Activated CD4-positive, alpha-beta T cell treated with anti-CD3 and anti-CD28 coated beads, Interleukin-2, amount 10 ng/mL, durations not matched to agents 7 days and 5 days (primary cell): Measurements from ENCODE around the gene PGAM2. TPM values are rescaled to one million over a fixed set of nuclear protein-coding genes. Genes with fewer than 3 reads are reported as not detected.

Source experiments
- CTCF ChIA-PET: fragments of 350-600 bp; sonication (Branson Sonifier 250); formaldehyde crosslinking; loops from one replicate; lab custom pipeline; 2021; ENCODE audit warnings: antibody characterized with exemption; lab: Charles Lee
- POLR2A ChIA-PET: fragments of 350-600 bp; sonication (Branson Sonifier 250); formaldehyde crosslinking; loops from one replicate; lab custom pipeline; 2021; ENCODE audit warnings: antibody characterized with exemption; lab: Charles Lee
- DNase-seq: peaks from one replicate; pipeline ENCODE4 v3.0.0-alpha.2; 2020
- H3K27ac Mint-ChIP-seq: one replicate; pipeline ENCODE4 v1.8.0; 2021; ENCODE audit warnings: mild to moderate bottlenecking, moderate library complexity, mixed read lengths
- H3K27me3 Mint-ChIP-seq: one replicate; pipeline ENCODE4 v1.8.0; 2021; ENCODE audit warnings: mixed read lengths
- H3K36me3 Mint-ChIP-seq: one replicate; pipeline ENCODE4 v1.8.0; 2021; ENCODE audit warnings: low read depth, mixed read lengths
- H3K4me1 Mint-ChIP-seq: one replicate; pipeline ENCODE4 v1.8.0; 2021; ENCODE audit warnings: mixed read lengths
- H3K4me3 Mint-ChIP-seq: one replicate; pipeline ENCODE4 v1.8.0; 2021; ENCODE audit warnings: mild to moderate bottlenecking, moderate library complexity, mixed read lengths
- H3K9me3 Mint-ChIP-seq: one replicate; pipeline ENCODE4 v1.8.0; 2021; ENCODE audit warnings: mixed read lengths
- total RNA-seq, 2 experiments: library from RNA; stranded (reverse); gene quantifications; one replicate each; pipeline ENCODE4 v1.2.3, GENCODE V29; 2021

The PGAM2 gene
- total RNA-seq, 2 experiments from 2014 or later: 0.32 TPM; not detected in 1

GRCh38 chr7:44101303-44101965 is 36.1 kb upstream of the PGAM2 start:
- ChIA-PET CTCF (interaction anchor here (1.3 to 2.0 kb wide), 2 partner anchors 8 to 10 kb away, joined by 4 to 6 read pairs; no protein-coding TSS in a partner anchor), POLR2A (no interaction called here)

GRCh38 chr7:44100458-44101302 is 35.3 kb upstream of the PGAM2 start:
- no peak overlapping the region for H3K4me3 Mint-ChIP-seq
- DNase-seq: no peak
- H3K36me3 Mint-ChIP-seq: no peaks in the 10 kb centered on the region
- no peaks in the 10 kb centered on the region for H3K9me3 Mint-ChIP-seq
- CTCF ChIA-PET: interaction anchor here (1.3 to 2.0 kb wide), 2 partner anchors 8 to 11 kb away, joined by 4 to 6 read pairs; no protein-coding TSS in a partner anchor
- H3K27ac Mint-ChIP-seq: no peak overlapping the region
- POLR2A ChIA-PET: no interaction called here
- H3K27me3 Mint-ChIP-seq: peaks cover 20% of the 10 kb centered on the region
- peaks cover 31% of the 10 kb centered on the region for H3K4me1 Mint-ChIP-seq

More at GRCh38 chr7:44101303-44101965, 36.1 kb upstream of the PGAM2 start:
- Mint-ChIP-seq H3K9me3 (no peaks in the 10 kb centered on the region), H3K36me3 (no peaks in the 10 kb centered on the region), H3K27ac (no peak overlapping the region), H3K27me3 (peaks cover 23% of the 10 kb centered on the region), H3K4me3 (no peak overlapping the region), H3K4me1 (peaks cover 31% of the 10 kb centered on the region)
- DNase-seq: no peak

GRCh38 chr7:44099669-44100068 is 34.3 kb upstream of the PGAM2 start:
- no peak overlapping the region for H3K4me3 Mint-ChIP-seq
- peaks cover 23% of the 10 kb centered on the region for H3K4me1 Mint-ChIP-seq
- DNase-seq: no peak
- H3K36me3 Mint-ChIP-seq: no peaks in the 10 kb centered on the region
- H3K27me3 Mint-ChIP-seq: peaks cover 15% of the 10 kb centered on the region
- ChIA-PET CTCF (interaction anchor here (3.3 kb wide), 1 partner anchor 12 kb away, joined by 16 read pairs; no protein-coding TSS in a partner anchor), POLR2A (no interaction called here)
- no peaks in the 10 kb centered on the region for H3K9me3 Mint-ChIP-seq
- H3K27ac Mint-ChIP-seq: no peak overlapping the region

- ChIA-PET CTCF (interaction anchor here (0.7 to 3.3 kb wide), 7 partner anchors 11 to 875 kb away, joined by 3 to 16 read pairs (median 3); partner anchors contain the start of gene POLD2), POLR2A (interaction anchor here (0.7 kb wide), 1 partner anchor 102 kb away, joined by 3 read pairs; no protein-coding TSS in a partner anchor)
- Mint-ChIP-seq H3K27ac (no peak overlapping the region), H3K9me3 (no peaks in the 10 kb centered on the region), H3K27me3 (peaks cover 12% of the 10 kb centered on the region), H3K4me1 (peaks cover 23% of the 10 kb centered on the region), H3K4me3 (no peak overlapping the region), H3K36me3 (no peaks in the 10 kb centered on the region)
- no peak for DNase-seq
Observed at GRCh38 chr7:44098092-44099068, 33.0 kb upstream of the PGAM2 start.

- Mint-ChIP-seq H3K4me3 (no peak overlapping the region), H3K36me3 (no peaks in the 10 kb centered on the region)
Observed at GRCh38 chr7:44097064-44097932, 31.9 kb upstream of the PGAM2 start.

GRCh38 chr7:44096326-44096881 is 31.0 kb upstream of the PGAM2 start:
- DNase-seq: no peak
- POLR2A ChIA-PET: no interaction called here
- Mint-ChIP-seq H3K4me1 (peaks cover 23% of the 10 kb centered on the region), H3K36me3 (no peaks in the 10 kb centered on the region), H3K27me3 (peaks cover 2% of the 10 kb centered on the region), H3K27ac (peak overlapping the region; percentile 37), H3K4me3 (no peak overlapping the region), H3K9me3 (no peaks in the 10 kb centered on the region)
- CTCF ChIA-PET: interaction anchor here (0.7 to 3.3 kb wide), 5 partner anchors 9 to 27 kb away, joined by 4 to 16 read pairs (median 10); partner anchors contain the start of gene POLD2

More at GRCh38 chr7:44097064-44097932, 31.9 kb upstream of the PGAM2 start:
- H3K27ac Mint-ChIP-seq: peak overlapping the region; percentile 63
- ChIA-PET CTCF (interaction anchor here (1.3 to 3.3 kb wide), 5 partner anchors 9 to 26 kb away, joined by 3 to 16 read pairs (median 10); partner anchors contain the start of gene POLD2), POLR2A (interaction anchor here (0.7 kb wide), 1 partner anchor 103 kb away, joined by 3 read pairs; no protein-coding TSS in a partner anchor)
- no peaks in the 10 kb centered on the region for H3K9me3 Mint-ChIP-seq
- no peak for DNase-seq
- H3K4me1 Mint-ChIP-seq: peaks cover 23% of the 10 kb centered on the region
- peaks cover 5% of the 10 kb centered on the region for H3K27me3 Mint-ChIP-seq

GRCh38 chr7:44095781-44096180 is 30.4 kb upstream of the PGAM2 start:
- ChIA-PET POLR2A (no interaction called here), CTCF (no interaction called here)
- DNase-seq: no peak
- H3K4me1 Mint-ChIP-seq: peaks cover 23% of the 10 kb centered on the region
- no peaks in the 10 kb centered on the region for H3K9me3 Mint-ChIP-seq
- H3K4me3 Mint-ChIP-seq: no peak overlapping the region
- H3K36me3 Mint-ChIP-seq: no peaks in the 10 kb centered on the region
- H3K27me3 Mint-ChIP-seq: peaks cover 2% of the 10 kb centered on the region
- H3K27ac Mint-ChIP-seq: no peak overlapping the region

- no peak overlapping the region for H3K4me3 Mint-ChIP-seq
Observed at GRCh38 chr7:44094883-44095592, 29.7 kb upstream of the PGAM2 start.

GRCh38 chr7:44094365-44094764 is 29.0 kb upstream of the PGAM2 start:
- POLR2A ChIA-PET: no interaction called here
- no peaks in the 10 kb centered on the region for H3K9me3 Mint-ChIP-seq
- H3K27me3 Mint-ChIP-seq: no peaks in the 10 kb centered on the region
- H3K4me1 Mint-ChIP-seq: peaks cover 23% of the 10 kb centered on the region
- CTCF ChIA-PET: interaction anchor here (1.6 kb wide), 1 partner anchor 11 kb away, joined by 5 read pairs; no protein-coding TSS in a partner anchor
- H3K36me3 Mint-ChIP-seq: no peaks in the 10 kb centered on the region
- H3K27ac Mint-ChIP-seq: no peak overlapping the region
- H3K4me3 Mint-ChIP-seq: no peak overlapping the region
- no peak for DNase-seq

More at GRCh38 chr7:44094883-44095592, 29.7 kb upstream of the PGAM2 start:
- H3K4me1 Mint-ChIP-seq: peaks cover 23% of the 10 kb centered on the region
- CTCF ChIA-PET: no interaction called here
- no peaks in the 10 kb centered on the region for H3K9me3 Mint-ChIP-seq
- H3K27me3 Mint-ChIP-seq: peaks cover 2% of the 10 kb centered on the region
- POLR2A ChIA-PET: no interaction called here
- H3K36me3 Mint-ChIP-seq: no peaks in the 10 kb centered on the region
- DNase-seq: no peak
- H3K27ac Mint-ChIP-seq: no peak overlapping the region

GRCh38 chr7:44093102-44093641 is 27.8 kb upstream of the PGAM2 start:
- Mint-ChIP-seq H3K27me3 (no peaks in the 10 kb centered on the region), H3K4me3 (no peak overlapping the region), H3K27ac (no peak overlapping the region), H3K4me1 (peaks cover 18% of the 10 kb centered on the region), H3K9me3 (no peaks in the 10 kb centered on the region), H3K36me3 (no peaks in the 10 kb centered on the region)
- ChIA-PET POLR2A (no interaction called here), CTCF (interaction anchor here (1.1 to 1.6 kb wide), 2 partner anchors 8 to 9 kb away, joined by 4 to 5 read pairs; no protein-coding TSS in a partner anchor)
- DNase-seq: no peak
